ENCODE data around the gene CAMK2D. TPM values are rescaled to one million over a fixed set of nuclear protein-coding genes. Genes with fewer than 3 reads are reported as not detected.
"Not testable (repeated sequence)": the region's sequence is repeated elsewhere in the genome, so short reads cannot be mapped to it uniquely, and the experiment has no call there.

The CAMK2D gene
- total RNA-seq, 1 donor from 2014 or later = 19.7 TPM

DNA sequence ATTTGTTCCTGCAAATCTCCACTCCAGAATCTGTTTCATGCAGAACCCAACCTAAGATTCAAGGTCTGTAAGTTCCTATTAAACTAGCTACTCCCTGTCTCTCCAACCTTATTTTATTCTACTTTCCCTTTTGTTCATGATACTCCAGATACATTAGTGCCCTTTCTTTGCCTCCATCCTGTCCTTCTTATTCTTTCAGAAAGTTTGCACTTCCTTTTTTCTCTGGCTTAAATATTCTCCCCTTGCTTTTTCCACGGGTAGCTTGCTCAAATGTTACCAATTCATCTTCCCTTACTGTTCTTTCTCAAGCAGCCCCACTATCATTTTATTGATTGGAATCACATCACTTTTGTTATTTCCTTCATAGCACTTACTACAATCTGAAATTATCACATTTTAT, 72.1 kb downstream of the CAMK2D start:
- no peak for DNase-seq (ENCODE audit: low spot score)
- no peak overlapping the region for H3K27ac Mint-ChIP-seq (ENCODE audit: unreplicated experiment)
- TF ChIP-seq, protein P1, sequence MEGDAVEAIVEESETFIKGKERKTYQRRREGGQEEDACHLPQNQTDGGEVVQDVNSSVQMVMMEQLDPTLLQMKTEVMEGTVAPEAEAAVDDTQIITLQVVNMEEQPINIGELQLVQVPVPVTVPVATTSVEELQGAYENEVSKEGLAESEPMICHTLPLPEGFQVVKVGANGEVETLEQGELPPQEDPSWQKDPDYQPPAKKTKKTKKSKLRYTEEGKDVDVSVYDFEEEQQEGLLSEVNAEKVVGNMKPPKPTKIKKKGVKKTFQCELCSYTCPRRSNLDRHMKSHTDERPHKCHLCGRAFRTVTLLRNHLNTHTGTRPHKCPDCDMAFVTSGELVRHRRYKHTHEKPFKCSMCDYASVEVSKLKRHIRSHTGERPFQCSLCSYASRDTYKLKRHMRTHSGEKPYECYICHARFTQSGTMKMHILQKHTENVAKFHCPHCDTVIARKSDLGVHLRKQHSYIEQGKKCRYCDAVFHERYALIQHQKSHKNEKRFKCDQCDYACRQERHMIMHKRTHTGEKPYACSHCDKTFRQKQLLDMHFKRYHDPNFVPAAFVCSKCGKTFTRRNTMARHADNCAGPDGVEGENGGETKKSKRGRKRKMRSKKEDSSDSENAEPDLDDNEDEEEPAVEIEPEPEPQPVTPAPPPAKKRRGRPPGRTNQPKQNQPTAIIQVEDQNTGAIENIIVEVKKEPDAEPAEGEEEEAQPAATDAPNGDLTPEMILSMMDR (IDR thresholded peaks at IDR 0.05; ENCODE audit: unreplicated experiment) = no peak
- no peaks in the 10 kb centered on the region for H3K36me3 Mint-ChIP-seq (ENCODE audit: low read depth, unreplicated experiment)
- no peaks in the 10 kb centered on the region for H3K27me3 Mint-ChIP-seq (ENCODE audit: unreplicated experiment)
- peaks cover 15% of the 10 kb centered on the region for H3K4me1 Mint-ChIP-seq (ENCODE audit: unreplicated experiment)
- no peak overlapping the region for H3K4me3 Mint-ChIP-seq (ENCODE audit: unreplicated experiment)
- no peaks in the 10 kb centered on the region for H3K9me3 Mint-ChIP-seq (ENCODE audit: unreplicated experiment)

DNA sequence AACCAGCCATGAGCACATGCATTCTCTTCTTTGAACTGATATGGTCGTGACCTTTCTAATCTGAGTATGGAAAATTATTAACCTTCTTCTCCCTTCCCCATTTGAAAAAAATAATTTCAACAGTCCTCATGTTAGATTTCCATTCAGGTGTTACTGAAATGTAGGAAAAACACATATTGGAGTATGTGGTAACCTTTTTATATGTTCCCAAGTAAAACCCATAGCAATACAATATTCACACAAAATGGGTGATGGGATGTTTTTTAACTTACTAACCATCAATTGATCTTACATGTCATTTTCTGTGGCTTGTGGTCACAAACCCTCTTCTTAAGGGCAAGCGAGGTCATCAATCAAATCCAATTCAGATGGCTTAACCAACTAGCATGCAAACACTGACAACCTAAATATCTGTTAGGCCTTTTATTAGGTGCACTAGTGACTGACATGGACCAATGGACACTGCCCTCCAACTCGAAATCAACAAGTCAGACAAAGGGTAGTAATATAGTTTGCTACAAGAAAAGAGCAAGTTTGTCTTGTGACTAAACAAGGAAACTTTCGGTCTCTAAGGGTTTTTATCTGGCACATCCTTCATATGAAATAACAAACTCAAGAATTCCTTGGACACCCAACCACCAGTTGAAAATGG, 74.3 kb downstream of the CAMK2D start:
- DNase-seq (ENCODE audit: low spot score) = no peak
- Mint-ChIP-seq H3K4me3 (ENCODE audit: unreplicated experiment) (no peak overlapping the region), H3K27ac (ENCODE audit: unreplicated experiment) (no peak overlapping the region), H3K4me1 (ENCODE audit: unreplicated experiment) (peaks cover 9% of the 10 kb centered on the region), H3K27me3 (ENCODE audit: unreplicated experiment) (no peaks in the 10 kb centered on the region), H3K36me3 (ENCODE audit: low read depth, unreplicated experiment) (no peaks in the 10 kb centered on the region), H3K9me3 (ENCODE audit: unreplicated experiment) (no peaks in the 10 kb centered on the region)
- TF ChIP-seq, protein P1 (IDR thresholded peaks at IDR 0.05; ENCODE audit: unreplicated experiment) = no peak

DNA sequence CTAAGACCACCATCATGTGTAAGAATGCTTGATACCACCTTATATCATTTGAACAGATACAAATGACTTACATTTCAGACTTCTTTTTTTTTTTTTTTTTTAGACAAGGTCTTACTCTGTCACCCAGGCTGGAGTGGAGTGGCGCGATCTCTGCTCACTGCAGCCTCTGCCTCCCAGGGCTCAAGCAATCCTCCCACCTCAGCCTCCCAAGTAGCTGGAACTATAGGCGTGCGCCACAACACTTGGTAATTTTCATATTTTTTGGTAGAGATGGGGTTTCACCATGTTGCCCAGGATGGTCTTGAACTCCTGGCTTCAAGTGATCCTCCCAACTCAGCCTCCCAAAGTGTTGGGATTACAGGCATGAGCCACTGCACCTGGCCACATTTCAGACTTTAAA, 76.4 kb downstream of the CAMK2D start:
- H3K36me3 Mint-ChIP-seq (ENCODE audit: low read depth, unreplicated experiment); DNase-seq (ENCODE audit: low spot score); H3K27ac Mint-ChIP-seq (ENCODE audit: unreplicated experiment); H3K27me3 Mint-ChIP-seq (ENCODE audit: unreplicated experiment); H3K4me3 Mint-ChIP-seq (ENCODE audit: unreplicated experiment); H3K9me3 Mint-ChIP-seq (ENCODE audit: unreplicated experiment); H3K4me1 Mint-ChIP-seq (ENCODE audit: unreplicated experiment): not testable (repeated sequence)

DNA sequence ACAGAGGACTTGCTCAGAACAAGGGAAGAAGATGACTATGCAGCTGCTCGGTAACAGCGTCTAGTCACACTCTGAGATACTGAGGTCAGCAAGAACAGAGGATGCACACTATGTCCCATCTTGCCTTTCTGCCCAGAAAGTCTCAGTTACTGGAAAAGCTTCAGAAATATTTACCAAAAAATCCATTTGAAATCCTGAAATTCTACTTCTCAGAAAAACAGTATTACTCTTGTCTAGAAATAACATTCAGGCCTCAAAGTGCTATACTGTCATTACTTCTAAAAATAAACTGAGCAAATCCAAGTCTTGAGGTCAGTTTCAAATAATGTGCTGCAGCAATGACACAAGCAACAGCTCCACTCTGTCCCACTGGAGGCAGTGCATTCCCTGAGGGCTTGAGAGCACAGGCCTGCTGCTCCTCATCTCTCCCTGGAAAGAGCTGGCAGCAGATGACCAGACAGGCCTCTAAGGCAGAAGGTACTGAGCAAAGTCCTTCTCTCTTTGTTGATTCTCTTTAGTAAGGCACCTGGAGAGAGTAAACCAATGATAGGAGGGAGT, 76.9 kb downstream of the CAMK2D start:
- Mint-ChIP-seq H3K4me3 (ENCODE audit: unreplicated experiment) (no peak overlapping the region), H3K27ac (ENCODE audit: unreplicated experiment) (no peak overlapping the region), H3K27me3 (ENCODE audit: unreplicated experiment) (peaks cover 3% of the 10 kb centered on the region), H3K4me1 (ENCODE audit: unreplicated experiment) (peaks cover 9% of the 10 kb centered on the region), H3K9me3 (ENCODE audit: unreplicated experiment) (no peaks in the 10 kb centered on the region), H3K36me3 (ENCODE audit: low read depth, unreplicated experiment) (no peaks in the 10 kb centered on the region)
- TF ChIP-seq, protein P1 (IDR thresholded peaks at IDR 0.05; ENCODE audit: unreplicated experiment) = no peak
- DNase-seq (ENCODE audit: low spot score) = no peak

DNA sequence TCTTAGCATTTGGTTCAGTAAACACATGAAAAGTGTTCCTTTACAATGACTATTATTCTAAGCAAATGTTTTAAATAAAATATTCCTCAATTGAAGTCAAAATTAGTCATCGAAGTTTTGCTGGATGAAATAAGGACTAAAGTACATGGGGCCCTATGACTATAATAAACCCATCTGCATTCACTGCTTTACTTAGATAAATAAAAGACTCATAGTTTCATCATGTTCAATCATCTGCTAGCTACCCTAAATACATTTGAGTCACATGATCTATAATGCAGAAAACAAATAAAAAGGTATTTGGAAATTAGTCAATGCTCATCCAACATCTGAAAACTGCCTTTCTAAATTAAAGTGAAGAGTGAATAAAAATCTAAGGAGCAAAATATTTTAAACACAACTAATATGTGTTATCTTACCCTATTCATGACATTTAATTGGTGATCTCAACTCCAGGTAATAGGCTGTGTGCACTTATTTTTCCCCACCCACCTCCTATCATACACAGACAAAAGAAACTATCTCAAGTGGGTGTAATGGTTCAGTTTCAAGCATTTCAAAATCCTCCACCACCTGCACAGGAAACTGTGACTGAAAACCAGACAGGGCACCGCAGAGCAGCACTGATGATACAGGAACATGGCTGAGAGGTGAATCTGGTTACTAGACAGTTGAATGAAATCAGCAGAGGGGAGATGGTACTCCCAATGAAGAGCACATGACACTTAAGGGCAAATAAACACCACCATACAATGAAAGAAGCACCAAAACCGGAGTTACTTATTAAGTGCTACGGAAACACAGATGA, 78.6 kb downstream of the CAMK2D start:
- Mint-ChIP-seq H3K4me3 (ENCODE audit: unreplicated experiment) (no peak overlapping the region), H3K4me1 (ENCODE audit: unreplicated experiment) (no peaks in the 10 kb centered on the region), H3K27me3 (ENCODE audit: unreplicated experiment) (peaks cover 3% of the 10 kb centered on the region), H3K36me3 (ENCODE audit: low read depth, unreplicated experiment) (no peaks in the 10 kb centered on the region), H3K27ac (ENCODE audit: unreplicated experiment) (no peak overlapping the region), H3K9me3 (ENCODE audit: unreplicated experiment) (no peaks in the 10 kb centered on the region)
- no peak for DNase-seq (ENCODE audit: low spot score)
- TF ChIP-seq, protein P1 (IDR thresholded peaks at IDR 0.05; ENCODE audit: unreplicated experiment) = no peak

All from endothelial cell (in vitro differentiated cells).